ENCODE measurements around the gene TMEM108.

TMEM108 gene

GRCh38 chr3:133119176-133119575 lies 81.0 kb downstream of the TMEM108 start:
- DNase-seq (ENCODE audit: low spot score), result no peak

DNA sequence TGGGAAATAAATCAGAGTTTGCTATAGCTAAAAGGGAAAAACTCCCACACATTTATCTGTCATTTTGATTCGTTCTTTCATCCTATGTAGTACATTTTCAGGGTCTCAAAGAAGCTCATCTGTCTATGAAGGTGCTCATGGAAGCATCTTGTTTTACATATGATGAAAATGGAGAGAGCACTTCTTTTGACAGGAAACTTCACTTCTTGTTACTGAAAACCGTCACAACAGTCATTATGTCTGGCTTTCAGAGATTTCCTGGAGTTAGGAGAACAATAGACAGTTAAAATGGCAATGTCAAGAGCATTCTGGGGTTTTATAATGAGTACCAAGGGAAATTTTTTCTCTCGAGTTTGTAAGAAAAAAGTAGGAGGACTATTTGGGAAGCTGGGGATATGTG lies 83.3 kb downstream of the TMEM108 start:
- DNase-seq (ENCODE audit: low spot score), result no peak

DNA sequence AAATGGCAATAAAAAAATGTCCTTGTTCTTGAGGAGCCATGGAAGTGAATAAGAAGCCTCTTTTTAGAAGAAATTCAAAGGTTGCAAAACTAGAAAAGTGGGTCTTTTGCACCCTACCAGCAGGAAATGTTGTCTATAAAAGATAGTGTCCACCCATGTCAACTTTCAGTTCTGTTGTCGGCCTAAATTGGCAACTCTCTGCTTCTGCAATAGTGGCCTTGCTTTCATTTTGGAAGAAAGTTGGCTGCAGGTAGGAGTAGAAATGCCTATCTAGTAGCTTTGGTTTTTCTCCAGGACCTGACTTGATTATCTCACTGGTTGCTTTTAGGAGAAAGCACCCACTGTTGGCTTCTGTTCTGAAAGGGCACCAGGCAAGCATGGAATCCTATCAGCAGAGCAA lies 85.4 kb downstream of the TMEM108 start:
- DNase-seq (ENCODE audit: low spot score), result no peak

DNA sequence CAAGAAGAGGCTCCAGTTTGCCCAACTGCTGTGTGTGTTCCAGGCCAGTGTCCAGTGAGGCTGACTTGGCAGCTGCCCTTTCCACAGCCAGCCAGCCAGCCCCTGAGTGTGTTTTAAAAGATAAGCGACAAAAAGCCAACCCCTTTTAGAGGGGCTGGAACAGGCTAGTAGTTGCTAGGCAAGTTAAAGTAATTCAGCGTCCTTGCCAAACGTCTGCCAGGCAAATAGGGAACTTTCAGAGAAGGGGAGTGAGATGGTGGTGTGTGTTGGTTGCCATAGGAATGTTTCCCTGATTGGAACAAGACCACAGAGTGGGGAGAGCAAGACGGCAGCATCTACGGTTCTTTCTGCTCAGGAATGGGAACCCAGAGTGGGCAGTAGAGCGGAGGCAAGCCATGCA lies 86.3 kb downstream of the TMEM108 start:
- no peak for DNase-seq (ENCODE audit: low spot score)

GRCh38 chr3:133125171-133125570 lies 87.0 kb downstream of the TMEM108 start:
- DNase-seq (ENCODE audit: low spot score), result no peak

GRCh38 chr3:133125802-133126201 lies 87.6 kb downstream of the TMEM108 start:
- DNase-seq (ENCODE audit: low spot score), result no peak

GRCh38 chr3:133127381-133127780 lies 89.2 kb downstream of the TMEM108 start:
- no peak for DNase-seq (ENCODE audit: low spot score)

DNA sequence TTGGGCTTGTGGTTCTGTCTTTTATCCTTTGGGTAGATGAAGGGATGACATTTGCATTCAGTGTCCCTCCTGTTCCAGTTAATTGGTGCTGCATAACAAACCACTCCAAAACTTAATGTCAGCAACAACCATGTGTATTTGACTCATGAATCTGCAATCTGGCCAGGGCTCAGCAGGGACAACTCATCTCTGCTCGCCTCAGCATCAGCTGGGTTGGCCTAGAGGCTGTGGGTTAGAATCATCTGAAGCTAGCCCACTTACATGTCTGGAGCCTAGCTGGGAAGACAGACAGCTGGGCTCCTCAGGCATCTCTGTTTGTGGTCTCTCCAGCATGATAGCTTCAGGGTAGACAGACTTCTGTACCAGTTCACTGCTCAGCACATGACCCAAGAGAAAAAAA lies 92.0 kb downstream of the TMEM108 start:
- no peak for DNase-seq (ENCODE audit: low spot score)

GRCh38 chr3:133135306-133135705 lies 97.1 kb downstream of the TMEM108 start:
- no peak for DNase-seq (ENCODE audit: low spot score)

DNA sequence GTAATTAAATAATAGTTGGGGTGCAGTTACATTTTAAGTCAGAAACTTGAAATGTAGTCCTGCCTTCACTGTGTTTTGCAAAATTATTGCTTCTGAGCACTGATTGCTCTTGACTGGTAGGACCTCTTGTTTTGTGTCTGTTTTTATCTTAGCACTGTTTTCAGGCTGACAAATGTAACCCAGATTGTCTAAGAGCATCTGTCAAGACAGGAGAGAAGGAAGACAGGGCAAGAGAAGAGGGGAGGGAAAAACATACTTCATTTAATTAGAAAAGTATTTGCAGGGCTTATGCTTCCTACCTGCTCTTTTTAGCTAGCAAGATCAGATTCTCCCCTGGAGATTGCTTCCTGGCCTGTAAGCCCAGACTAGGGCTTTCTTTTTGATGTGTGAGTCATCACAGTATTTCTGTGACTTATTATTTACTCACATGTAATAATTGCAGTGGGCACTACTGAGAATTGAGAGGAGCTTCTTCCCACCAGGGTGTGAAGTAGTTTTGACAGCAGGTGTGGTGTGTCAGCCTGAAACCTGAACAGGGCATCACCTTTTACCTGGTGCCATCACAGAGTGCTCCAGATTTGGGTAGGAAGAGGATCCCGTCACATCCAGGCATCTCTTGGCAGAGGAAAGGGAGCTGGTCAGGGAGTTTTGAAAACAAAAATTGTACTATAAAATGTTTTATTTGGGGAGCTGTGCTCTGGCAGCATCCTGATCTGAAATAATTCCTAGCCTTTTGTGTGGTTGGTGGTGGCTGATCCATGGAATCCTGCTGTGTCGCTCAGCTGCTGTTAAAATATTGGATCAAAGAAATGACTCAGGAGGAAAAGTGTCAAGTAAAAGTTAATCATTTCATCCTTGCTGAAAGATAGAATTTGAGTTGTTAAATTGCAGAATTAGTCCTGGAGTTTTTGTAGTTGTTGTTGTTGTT lies 98.2 kb downstream of the TMEM108 start:
- DNase-seq (ENCODE audit: low spot score), result no peak

DNA sequence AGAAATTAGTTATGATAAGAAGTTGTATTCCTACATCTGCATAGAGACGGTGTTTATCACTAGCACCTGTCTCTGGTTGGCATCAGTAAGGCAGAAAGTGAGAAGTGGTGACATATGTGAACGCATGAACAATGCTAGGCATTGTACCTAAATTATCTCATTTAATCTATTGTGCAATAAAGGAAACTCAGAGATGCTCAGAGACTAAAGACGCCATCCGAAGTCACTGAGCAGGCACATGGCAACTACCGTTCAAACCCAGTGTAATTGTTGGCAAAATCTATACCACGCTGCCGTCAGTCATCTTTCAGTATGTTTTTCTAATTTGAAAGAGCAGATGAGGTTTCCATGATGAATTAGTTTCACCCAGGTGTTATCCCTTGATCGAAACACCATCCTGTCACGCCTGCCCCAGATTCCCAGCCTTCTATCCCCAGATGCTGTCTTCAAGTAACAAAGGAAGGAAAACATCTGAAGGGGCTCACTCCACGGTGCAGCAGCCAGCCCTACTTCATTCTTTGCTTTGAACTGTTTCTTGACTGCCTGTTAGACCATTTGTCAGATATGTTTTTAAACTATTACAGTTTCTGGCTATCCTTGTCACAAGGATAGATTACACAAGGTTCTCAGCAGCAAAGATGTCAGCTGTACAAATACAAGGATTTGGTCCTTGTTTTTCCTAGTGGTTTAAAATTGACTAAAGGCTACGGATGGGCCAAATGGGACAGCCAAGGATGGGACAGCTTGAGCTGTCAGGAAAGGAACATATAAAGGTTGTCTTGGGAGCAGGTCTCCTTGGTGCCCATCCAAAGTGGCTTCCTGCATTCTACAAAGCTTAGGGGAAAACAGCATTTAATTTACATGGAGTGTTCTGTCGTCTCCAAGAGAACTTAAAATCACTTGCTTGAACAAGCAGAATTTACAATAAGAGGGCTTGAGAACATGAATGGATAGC lies 99.1 kb downstream of the TMEM108 start:
- no peak for DNase-seq (ENCODE audit: low spot score)

- no peak for DNase-seq (ENCODE audit: low spot score)
Observed at GRCh38 chr3:133138017-133138416, 99.8 kb downstream of the TMEM108 start.

DNA sequence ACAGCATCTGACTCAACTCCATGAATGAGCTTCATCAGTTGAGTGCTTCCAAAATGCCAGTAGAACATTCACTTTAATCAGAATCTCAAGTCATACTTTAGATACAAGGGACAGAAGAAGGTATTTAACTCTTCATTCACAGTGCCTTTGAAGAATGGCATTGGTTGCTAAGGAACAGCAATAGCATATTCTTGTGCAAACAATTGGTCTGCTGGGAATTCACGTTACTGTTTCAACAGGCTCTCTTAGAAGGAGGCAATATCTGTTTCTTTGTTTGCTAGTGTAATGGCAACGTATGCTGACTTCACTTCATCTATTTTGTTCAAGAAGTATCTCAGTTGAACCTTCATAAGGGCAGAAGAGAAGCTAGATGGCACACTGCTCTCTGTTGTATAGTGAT lies 113.9 kb downstream of the TMEM108 start:
- DNase-seq (ENCODE audit: low spot score), result no peak

DNA sequence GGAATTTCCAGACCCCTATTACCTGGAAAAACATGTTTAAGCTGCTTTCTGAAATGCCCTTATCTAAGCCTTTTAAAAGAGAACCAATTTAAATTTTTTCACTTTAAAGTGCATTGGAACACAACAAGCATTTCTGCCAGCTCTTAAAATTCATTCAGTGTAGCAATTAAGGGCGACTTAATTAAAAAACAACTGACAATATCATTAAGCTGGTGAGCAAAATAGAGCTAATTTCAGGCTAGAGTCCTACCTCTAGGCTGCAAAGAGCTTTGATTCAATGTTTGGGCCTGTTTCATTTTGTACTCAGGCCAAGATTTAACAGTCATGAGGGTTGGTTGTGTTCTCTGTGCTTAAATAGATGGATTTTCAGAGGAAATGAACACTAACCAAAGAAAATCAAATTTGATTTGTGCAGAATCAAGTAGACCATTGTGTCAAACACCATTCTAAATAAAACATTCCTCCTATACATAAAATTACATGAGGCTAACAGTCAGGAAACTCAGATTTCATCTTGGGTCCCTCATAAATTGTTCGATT lies 114.6 kb downstream of the TMEM108 start:
- no peak for DNase-seq (ENCODE audit: low spot score)

DNA sequence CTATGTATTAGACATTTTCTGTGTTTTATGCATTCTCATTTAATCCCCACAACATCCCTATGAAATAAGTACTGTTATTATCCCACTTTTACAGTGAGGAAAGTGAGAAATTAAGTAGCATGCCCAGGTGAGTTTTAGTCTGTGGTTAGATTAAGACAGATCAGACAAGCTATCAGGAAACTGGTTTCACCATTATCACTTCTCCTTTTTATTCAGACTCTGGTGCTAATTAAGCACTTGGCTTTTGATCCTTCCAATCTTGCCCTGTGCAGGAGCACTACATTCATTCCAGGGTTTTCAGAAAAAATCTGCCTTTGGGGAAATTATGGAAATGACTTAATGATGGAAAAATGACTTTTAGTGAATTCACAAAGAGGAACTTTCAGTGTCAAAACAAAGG lies 115.2 kb downstream of the TMEM108 start:
- no peak for DNase-seq (ENCODE audit: low spot score)

- DNase-seq (ENCODE audit: low spot score), result no peak
Observed at GRCh38 chr3:133157716-133158115, 119.5 kb downstream of the TMEM108 start.

DNA sequence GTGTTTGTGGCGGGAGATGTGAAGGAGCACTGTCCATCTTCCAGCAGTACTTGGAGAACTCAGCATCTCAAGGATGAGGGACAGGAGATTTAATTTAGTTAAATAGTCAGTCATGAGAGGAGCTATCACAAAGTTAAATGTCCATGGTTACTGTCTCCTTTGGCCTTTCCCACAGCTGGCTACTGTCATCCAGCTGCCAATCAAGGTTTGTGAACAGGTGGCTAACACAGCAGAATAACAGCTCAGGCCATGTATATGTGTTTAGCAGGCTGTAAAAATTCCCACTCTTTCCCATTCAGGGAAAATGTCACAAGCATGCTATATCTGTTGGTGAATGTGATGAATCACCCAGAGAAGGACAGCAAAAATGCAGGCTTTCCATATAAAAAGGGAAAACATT lies 120.5 kb downstream of the TMEM108 start:
- DNase-seq (ENCODE audit: low spot score), result no peak

DNA sequence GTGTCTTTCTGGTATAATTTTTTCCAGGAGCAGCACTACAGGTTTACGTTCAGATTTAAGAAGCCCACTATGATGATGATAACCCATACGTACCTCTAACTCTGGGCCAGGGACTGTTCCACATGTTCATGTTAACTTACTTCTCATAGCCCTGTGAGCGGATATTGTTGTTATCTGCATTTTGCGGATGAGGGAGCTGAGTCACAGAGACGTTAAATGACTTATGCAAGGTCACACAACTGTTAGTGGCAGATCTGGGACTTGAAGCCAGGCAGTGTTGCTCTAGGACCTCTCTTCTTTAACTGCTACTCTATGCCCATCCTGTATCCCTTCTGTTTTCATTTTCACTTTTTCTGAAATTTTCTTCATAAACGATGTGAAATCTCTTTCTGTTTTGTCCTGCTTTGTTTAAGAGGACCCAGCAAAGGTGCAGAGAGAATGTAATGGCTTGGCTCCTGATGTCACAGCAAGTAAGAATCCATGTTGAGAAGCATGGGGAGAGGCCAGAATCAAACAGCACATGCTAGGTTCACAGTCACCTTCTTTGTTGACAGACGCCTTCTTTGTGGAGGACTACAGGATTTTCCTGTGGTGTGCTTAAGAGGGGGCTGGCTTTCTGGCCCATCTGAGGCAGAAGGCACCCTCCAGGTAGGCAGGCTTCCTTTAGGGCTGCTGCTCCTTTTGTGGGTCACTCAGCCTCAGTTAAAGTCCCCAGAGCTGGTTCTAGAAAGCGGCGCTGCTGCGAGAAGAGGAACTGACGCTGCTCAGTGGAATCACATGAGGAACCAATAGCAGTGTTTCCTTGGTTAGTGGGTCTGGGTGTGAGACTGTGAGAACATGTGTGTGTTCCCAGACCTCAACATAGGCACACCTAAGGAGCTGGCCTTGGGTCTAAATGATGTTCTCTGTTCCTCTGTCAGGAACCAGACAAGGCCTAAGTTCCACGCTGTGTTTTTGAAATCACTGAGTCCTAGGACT lies 121.6 kb downstream of the TMEM108 start:
- DNase-seq (ENCODE audit: low spot score), result no peak

- DNase-seq (ENCODE audit: low spot score), result no peak
Observed at GRCh38 chr3:133161656-133162055, 123.5 kb downstream of the TMEM108 start.

GRCh38 chr3:133162265-133162664 lies 124.1 kb downstream of the TMEM108 start:
- no peak for DNase-seq (ENCODE audit: low spot score)

- DNase-seq (ENCODE audit: low spot score), result no peak
Observed at GRCh38 chr3:133162670-133163305, 124.6 kb downstream of the TMEM108 start.

Data from iPS-NIHi11 (cell line).